H1 (cell line): ENCODE results near the gene ASB4. TPM values are rescaled to one million over a fixed set of nuclear protein-coding genes. Genes with fewer than 3 reads are reported as not detected.

ENCODE experiments used
- CBX8 ChIP-seq: fragments of 300-800, 300-1000 bp; sonication (generic); IDR thresholded peaks from 2 replicates; pipeline ENCODE4 v1.7.1; 2016; ENCODE audit warnings: low read depth, low read length, borderline replicate concordance
- CEBPB ChIP-seq: IDR thresholded peaks from 2 replicates; pipeline ENCODE4 v1.6.1; 2012; ENCODE audit warnings: low read depth, low read length
- E2F6 ChIP-seq: IDR thresholded peaks from 2 replicates; pipeline ENCODE4 v1.6.1; 2012; ENCODE audit warnings: inconsistent platforms
- EGR1 ChIP-seq: IDR thresholded peaks from 2 replicates; pipeline ENCODE4 v1.6.1; 2011; ENCODE audit warnings: low read depth, low read length, borderline replicate concordance
- EZH2 ChIP-seq: fragments of 200-600 bp; sonication (generic); IDR thresholded peaks from 2 replicates; pipeline ENCODE4 v1.7.1; 2012; ENCODE audit warnings: low read depth, mild to moderate bottlenecking, moderate library complexity, low read length, inconsistent platforms; ENCODE audit not compliant: severe bottlenecking
- KDM1A ChIP-seq: fragments of 200-600, 300-600 bp; sonication (generic); IDR thresholded peaks from 2 replicates; pipeline ENCODE4 v1.7.1; 2016; ENCODE audit warnings: mild to moderate bottlenecking, low read length, borderline replicate concordance
- PHF8 ChIP-seq: fragments of 200-600 bp; sonication (generic); conservative IDR thresholded peaks from 2 replicates; pipeline ENCODE4 v1.7.1; 2012; ENCODE audit warnings: low read depth, mild to moderate bottlenecking, inconsistent platforms, low read length, moderate library complexity
- POLR2A ChIP-seq, 2 experiments: IDR thresholded peaks; 1 replicate in 1 of 2; 2 replicates in 1 of 2; pipeline ENCODE4 v1.6.1; 2011; ENCODE audit warnings: low read depth in 2 of 2, low read length in 2 of 2, mild to moderate bottlenecking in 2 of 2; ENCODE audit errors: control extremely low read depth in 1 of 2
- SIRT6 ChIP-seq: IDR thresholded peaks from one replicate; pipeline ENCODE4 v1.7.1; 2012; ENCODE audit warnings: low read length, inconsistent platforms
- polyA plus RNA-seq, 7 experiments: library from polyadenylated mRNA; depleted of rRNA in 3 of 7; stranded (reverse) in 5 of 7; unstranded in 2 of 7; fragments of >200 nt in 5 of 7; fragments of 200-250 nt in 2 of 7; gene quantifications; 1 replicate in 5 of 7; 2 replicates in 1 of 7; 4 replicates in 1 of 7; pipeline versions ENCODE4 v1.2.1 to v1.2.3, GENCODE V29; 2011 to 2013; ENCODE audit warnings: missing spikeins in 2 of 7, mixed read lengths in 2 of 7
- total RNA-seq: library from RNA; stranded (reverse); fragmentation: NEBNext Ultra II Directional; extraction: Animal tissue kit (Norgen Biotek cat#: 25700); gene quantifications from 2 replicates; pipeline ENCODE4 v1.2.1, GENCODE V29; 2021

The ASB4 gene
- total and polyA plus RNA-seq, 2 of the 8 experiments (the other 6 are each of a cell fraction or from before 2014, with no cell fraction given), result not detected

- TF ChIP-seq PHF8 (no peak), SIRT6 (no peak), EZH2 (no peak), CBX8 (no peak), KDM1A (no peak), CEBPB (no peak), POLR2A (IDR thresholded peaks at IDR 0.05; ENCODE audit: control extremely low read depth in 1 of 2, low read depth in 2 of 2, low read length in 2 of 2) (no peak), E2F6 (no peak), EGR1 (no peak)
These were observed 31.7 kb downstream of the ASB4 start (continued) for GRCh38 chr7:95517458-95517857.
